ENCODE results near the gene MRPL33.
"Not testable (repeated sequence)": the region's sequence is repeated elsewhere in the genome, so short reads cannot be mapped to it uniquely, and the experiment has no call there.

MRPL33 gene

GRCh38 chr2:27738349-27739057 is 33.0 kb upstream of the MRPL33 start:
- no peak for TF ChIP-seq CTCF (IDR thresholded peaks at IDR 0.05; ENCODE audit: insufficient read depth, low read length, missing control alignments)
- ChIA-PET CTCF (interaction anchor here (1.8 kb wide), 1 partner anchor 16 kb away, joined by 5 read pairs; no protein-coding TSS in a partner anchor), POLR2A (no interaction called here)
- no peak for DNase-seq (ENCODE audit: low read depth, low spot score)
- no peak overlapping the region for H3K4me3 ChIP-seq (ENCODE audit: low read depth, low read length)

DNA sequence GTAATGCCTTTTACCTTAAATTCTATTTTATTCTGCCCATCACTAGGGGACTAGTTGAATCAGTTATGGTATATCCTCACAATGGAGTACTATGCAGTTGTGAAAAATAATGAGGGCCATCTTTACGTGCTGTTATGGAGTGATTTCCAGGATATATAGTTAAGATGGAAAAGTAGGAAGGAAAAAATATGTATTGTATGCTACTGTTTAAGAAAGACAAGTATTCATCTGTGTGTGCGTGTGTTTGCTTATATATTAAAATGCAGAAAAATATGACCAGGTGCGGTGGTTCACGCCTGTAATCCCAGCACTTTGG is 32.5 kb upstream of the MRPL33 start:
- DNase-seq (ENCODE audit: low read depth, low spot score) = no peak
- no peak for TF ChIP-seq CTCF (IDR thresholded peaks at IDR 0.05; ENCODE audit: insufficient read depth, low read length, missing control alignments)
- POLR2A ChIA-PET = no interaction called here
- H3K4me3 ChIP-seq (ENCODE audit: low read depth, low read length) = no peak overlapping the region
- CTCF ChIA-PET = interaction anchor here (1.8 kb wide), 1 partner anchor 15 kb away, joined by 5 read pairs; no protein-coding TSS in a partner anchor

DNA sequence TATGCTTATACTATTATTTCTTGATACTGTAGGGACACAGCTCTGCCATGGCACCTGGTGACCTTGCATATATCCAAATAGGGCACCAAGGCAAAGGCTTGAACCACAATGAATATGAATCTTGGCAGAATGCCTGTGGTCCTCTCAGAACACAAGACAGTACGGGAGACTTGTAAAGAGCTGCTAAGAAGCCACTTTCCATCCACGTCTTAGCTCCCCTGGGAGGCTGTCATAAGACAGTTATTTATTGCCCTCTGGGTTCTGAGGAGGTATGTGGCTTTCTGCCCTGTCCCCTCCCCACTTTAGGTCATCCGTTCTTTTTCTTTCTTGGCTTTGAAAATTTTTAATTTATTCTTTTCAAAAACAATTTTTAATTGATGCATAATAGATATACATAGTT is 29.8 kb upstream of the MRPL33 start:
- DNase-seq (ENCODE audit: low read depth, low spot score) = no peak
- ChIA-PET POLR2A (no interaction called here), CTCF (interaction anchor here (1.0 kb wide), 1 partner anchor 711 kb away, joined by 3 read pairs; no protein-coding TSS in a partner anchor)
- TF ChIP-seq CTCF (IDR thresholded peaks at IDR 0.05; ENCODE audit: insufficient read depth, low read length, missing control alignments) = no peak
- H3K4me3 ChIP-seq (ENCODE audit: low read depth, low read length) = no peak overlapping the region

- DNase-seq (ENCODE audit: low read depth, low spot score) = no peak
- H3K4me3 ChIP-seq (ENCODE audit: low read depth, low read length) = no peak overlapping the region
- POLR2A ChIA-PET = no interaction called here
- CTCF ChIA-PET = interaction anchor here (1.0 kb wide), 1 partner anchor 710 kb away, joined by 3 read pairs; no protein-coding TSS in a partner anchor
- TF ChIP-seq CTCF (IDR thresholded peaks at IDR 0.05; ENCODE audit: insufficient read depth, low read length, missing control alignments) = no peak
Observed at GRCh38 chr2:27742571-27742970, 28.9 kb upstream of the MRPL33 start.

DNA sequence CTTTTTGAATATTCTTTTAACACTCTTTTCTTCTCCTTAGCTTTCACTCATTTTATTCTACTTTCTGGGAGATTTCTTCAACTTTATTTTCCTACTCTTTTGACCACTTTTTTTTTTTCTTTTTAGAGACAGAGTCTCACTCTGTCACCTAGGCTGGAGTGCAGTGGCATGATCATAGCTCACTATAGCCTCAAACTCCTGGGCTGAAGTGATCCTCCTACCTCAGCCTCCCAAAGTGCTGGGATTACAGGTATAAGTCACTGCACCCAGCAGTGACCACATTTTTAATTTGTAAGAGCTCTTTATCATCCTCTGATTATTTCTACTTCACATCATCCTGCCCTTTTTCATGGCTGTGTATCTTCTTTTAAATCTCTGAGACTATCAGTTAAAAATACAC is 26.0 kb upstream of the MRPL33 start:
- H3K4me3 ChIP-seq (ENCODE audit: low read depth, low read length); POLR2A ChIA-PET; DNase-seq (ENCODE audit: low read depth, low spot score): not testable (repeated sequence)
- CTCF ChIA-PET = interaction anchor here (1.6 to 2.1 kb wide), 2 partner anchors 22 to 62 kb away, joined by 4 to 8 read pairs; no protein-coding TSS in a partner anchor

- ChIA-PET POLR2A (no interaction called here), CTCF (no interaction called here)
- DNase-seq (ENCODE audit: low read depth, low spot score) = no peak
- TF ChIP-seq CTCF (IDR thresholded peaks at IDR 0.05; ENCODE audit: insufficient read depth, low read length, missing control alignments) = no peak
- H3K4me3 ChIP-seq (ENCODE audit: low read depth, low read length) = no peak overlapping the region
Observed at GRCh38 chr2:27746325-27746724, 25.2 kb upstream of the MRPL33 start.

DNA sequence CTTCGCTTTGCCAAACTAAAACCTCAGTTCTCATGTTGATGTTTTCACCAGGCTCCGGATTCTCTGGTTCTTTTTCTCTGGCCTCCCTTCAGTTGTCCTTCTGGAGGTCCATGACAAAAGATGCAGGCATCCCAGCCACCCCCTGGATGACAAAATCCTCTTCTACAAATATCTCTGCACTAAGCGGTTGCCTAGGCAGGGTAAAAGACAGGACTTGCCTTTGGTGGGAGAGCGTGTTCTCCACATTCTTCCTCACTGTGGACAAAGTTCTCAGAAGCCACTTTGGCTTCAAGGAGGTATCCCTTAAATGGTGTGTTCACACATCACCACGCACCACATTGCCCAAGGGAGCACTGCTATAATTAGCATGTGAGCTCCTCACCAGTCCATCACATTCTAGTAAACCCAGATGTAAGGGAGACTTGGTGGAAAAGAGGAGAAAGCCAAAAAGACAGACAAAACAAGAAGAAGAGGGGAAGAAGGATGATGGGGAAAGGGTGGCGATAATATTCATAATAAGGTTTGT is 23.6 kb upstream of the MRPL33 start:
- H3K4me3 ChIP-seq (ENCODE audit: low read depth, low read length) = no peak overlapping the region
- no peak for DNase-seq (ENCODE audit: low read depth, low spot score)
- ChIA-PET POLR2A (no interaction called here), CTCF (no interaction called here)
- no peak for TF ChIP-seq CTCF (IDR thresholded peaks at IDR 0.05; ENCODE audit: insufficient read depth, low read length, missing control alignments)

- H3K4me3 ChIP-seq (ENCODE audit: low read depth, low read length); POLR2A ChIA-PET; DNase-seq (ENCODE audit: low read depth, low spot score): not testable (repeated sequence)
- CTCF ChIA-PET = interaction anchor here (0.8 kb wide), 1 partner anchor 326 kb away, joined by 3 read pairs; no protein-coding TSS in a partner anchor
Observed at GRCh38 chr2:27748803-27749554, 22.5 kb upstream of the MRPL33 start.

Measured in AG04449 (cell line).